ENCODE results near the gene ACTR1A. TPM values are rescaled to one million over a fixed set of nuclear protein-coding genes. Genes with fewer than 3 reads are reported as not detected.

The ACTR1A gene
- polyA plus RNA-seq, 1 experiment, result 164 TPM

DNA sequence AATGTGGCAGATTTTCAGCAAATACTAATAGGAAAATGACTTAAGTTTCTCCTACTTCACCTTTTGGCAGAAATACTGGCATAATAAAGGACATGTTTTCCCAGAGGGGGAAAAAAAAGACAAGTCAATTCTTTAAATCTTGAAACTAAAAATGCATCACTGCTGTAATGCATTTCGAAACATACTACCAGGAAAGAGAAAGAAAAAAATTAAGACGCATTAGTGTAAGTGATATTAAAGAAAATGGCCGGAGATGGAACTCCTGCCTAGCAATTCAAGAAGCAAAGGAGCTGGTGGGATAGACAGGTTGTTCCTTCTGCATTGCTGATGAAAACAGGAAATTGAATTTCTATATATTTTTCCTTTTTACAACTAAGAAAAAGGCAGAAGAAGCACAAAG is 3.2 kb downstream of the ACTR1A start:
- TF ChIP-seq, protein P1, sequence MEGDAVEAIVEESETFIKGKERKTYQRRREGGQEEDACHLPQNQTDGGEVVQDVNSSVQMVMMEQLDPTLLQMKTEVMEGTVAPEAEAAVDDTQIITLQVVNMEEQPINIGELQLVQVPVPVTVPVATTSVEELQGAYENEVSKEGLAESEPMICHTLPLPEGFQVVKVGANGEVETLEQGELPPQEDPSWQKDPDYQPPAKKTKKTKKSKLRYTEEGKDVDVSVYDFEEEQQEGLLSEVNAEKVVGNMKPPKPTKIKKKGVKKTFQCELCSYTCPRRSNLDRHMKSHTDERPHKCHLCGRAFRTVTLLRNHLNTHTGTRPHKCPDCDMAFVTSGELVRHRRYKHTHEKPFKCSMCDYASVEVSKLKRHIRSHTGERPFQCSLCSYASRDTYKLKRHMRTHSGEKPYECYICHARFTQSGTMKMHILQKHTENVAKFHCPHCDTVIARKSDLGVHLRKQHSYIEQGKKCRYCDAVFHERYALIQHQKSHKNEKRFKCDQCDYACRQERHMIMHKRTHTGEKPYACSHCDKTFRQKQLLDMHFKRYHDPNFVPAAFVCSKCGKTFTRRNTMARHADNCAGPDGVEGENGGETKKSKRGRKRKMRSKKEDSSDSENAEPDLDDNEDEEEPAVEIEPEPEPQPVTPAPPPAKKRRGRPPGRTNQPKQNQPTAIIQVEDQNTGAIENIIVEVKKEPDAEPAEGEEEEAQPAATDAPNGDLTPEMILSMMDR (IDR thresholded peaks at IDR 0.05; ENCODE audit: low read depth, low read length), result no peak
- H3K4me3 ChIP-seq (ENCODE audit: low read depth, low read length), result no peak overlapping the region
- no peaks in the 10 kb centered on the region for H3K27me3 ChIP-seq (ENCODE audit: control insufficient read depth, insufficient read depth, low read length)
- ChIA-PET CTCF (no interaction called here), POLR2A (no interaction called here)
- H3K9me3 ChIP-seq (ENCODE audit: control insufficient read depth, insufficient read depth, low read length), result no peaks in the 10 kb centered on the region; the same call in 1 of the 2 replicates
- H3K27ac ChIP-seq (ENCODE audit: low read depth, low read length), result no peak overlapping the region
- DNase-seq (ENCODE audit: low read depth, low spot score), result no peak

DNA sequence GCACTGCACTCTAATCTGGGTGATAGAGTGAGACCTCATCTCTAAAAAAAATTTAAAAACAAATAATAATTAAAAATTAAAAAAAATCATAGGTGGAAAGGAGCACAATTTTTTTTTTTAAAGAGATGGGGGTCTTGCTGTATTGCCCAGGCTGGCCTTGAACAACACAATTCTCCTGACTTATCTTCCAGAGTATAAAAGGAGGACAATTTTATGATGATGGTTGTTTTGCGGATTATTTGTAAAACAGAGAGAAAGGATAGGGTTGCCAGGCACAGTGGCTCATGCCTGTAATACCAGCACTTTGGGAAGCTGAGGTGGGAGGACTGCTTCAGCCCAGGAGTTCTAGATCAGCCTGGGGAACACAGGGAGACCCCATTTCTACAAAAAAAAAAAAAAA is 5.0 kb downstream of the ACTR1A start:
- Histone ChIP-seq H3K9me3 (ENCODE audit: control insufficient read depth, insufficient read depth, low read length) (no peaks in the 10 kb centered on the region), H3K27ac (ENCODE audit: low read depth, low read length) (no peak overlapping the region), H3K4me3 (ENCODE audit: low read depth, low read length) (no peak overlapping the region), H3K27me3 (ENCODE audit: control insufficient read depth, insufficient read depth, low read length) (no peaks in the 10 kb centered on the region)
- DNase-seq (ENCODE audit: low read depth, low spot score), result no peak
- POLR2A ChIA-PET, result no interaction called here
- TF ChIP-seq, protein P1 (IDR thresholded peaks at IDR 0.05; ENCODE audit: low read depth, low read length), result no peak
- CTCF ChIA-PET, result interaction anchor here (2.6 kb wide), 1 partner anchor 86 kb away, joined by 10 read pairs; no protein-coding TSS in a partner anchor

GRCh38 chr10:102493771-102494170 is 8.7 kb downstream of the ACTR1A start:
- Histone ChIP-seq H3K4me3 (ENCODE audit: low read depth, low read length) (no peak overlapping the region), H3K27me3 (ENCODE audit: control insufficient read depth, insufficient read depth, low read length) (no peaks in the 10 kb centered on the region), H3K9me3 (ENCODE audit: control insufficient read depth, insufficient read depth, low read length) (no peaks in the 10 kb centered on the region), H3K27ac (ENCODE audit: low read depth, low read length) (no peak overlapping the region)
- CTCF ChIA-PET, result interaction anchor here (1.3 kb wide), 1 partner anchor 10 kb away, joined by 5 read pairs; the partner anchor contains the start of gene SUFU
- TF ChIP-seq, protein P1 (IDR thresholded peaks at IDR 0.05; ENCODE audit: low read depth, low read length), result no peak
- POLR2A ChIA-PET, result interaction anchor here (0.6 kb wide), 1 partner anchor 13 kb away, joined by 3 read pairs; no protein-coding TSS in a partner anchor
- DNase-seq (ENCODE audit: low read depth, low spot score), result no peak

GRCh38 chr10:102492983-102493382 is 9.5 kb downstream of the ACTR1A start:
- Histone ChIP-seq H3K27ac (ENCODE audit: low read depth, low read length) (no peak overlapping the region), H3K9me3 (ENCODE audit: control insufficient read depth, insufficient read depth, low read length) (no peaks in the 10 kb centered on the region), H3K27me3 (ENCODE audit: control insufficient read depth, insufficient read depth, low read length) (no peaks in the 10 kb centered on the region), H3K4me3 (ENCODE audit: low read depth, low read length) (no peak overlapping the region)
- TF ChIP-seq, protein P1 (IDR thresholded peaks at IDR 0.05; ENCODE audit: low read depth, low read length), result no peak
- ChIA-PET CTCF (interaction anchor here (0.9 to 1.3 kb wide), 2 partner anchors 11 kb away, joined by 3 to 5 read pairs; partner anchors contain the start of gene SUFU), POLR2A (no interaction called here)
- DNase-seq (ENCODE audit: low read depth, low spot score), result no peak

DNA sequence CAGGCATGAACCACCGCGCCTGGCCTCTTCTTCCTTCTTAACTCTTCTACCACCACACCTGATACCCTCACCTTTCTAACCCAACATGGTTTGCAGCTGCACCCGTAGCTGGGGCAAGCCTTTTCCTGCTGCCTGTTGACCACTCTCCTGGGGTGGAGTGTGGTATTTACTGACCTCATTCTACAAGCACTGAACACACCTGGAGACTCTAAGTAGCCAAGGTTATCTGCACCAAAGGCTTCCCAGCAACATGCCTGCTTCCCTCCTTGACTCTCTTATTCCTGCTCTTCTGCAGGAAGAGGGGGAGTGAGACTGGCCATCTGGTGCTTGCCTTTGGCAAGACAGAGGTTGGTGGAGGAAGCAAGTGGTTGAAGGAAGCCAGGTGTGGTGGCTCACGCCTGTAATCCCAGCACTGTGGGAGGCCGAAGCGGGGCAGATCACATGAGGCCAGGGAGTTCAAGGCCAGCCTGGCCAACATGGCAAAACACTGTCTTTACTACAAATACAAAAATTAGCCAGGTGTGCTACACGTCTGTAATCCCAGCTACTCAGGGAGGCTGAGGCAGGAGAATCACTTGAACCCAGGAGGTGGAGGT is 10.1 kb downstream of the ACTR1A start:
- TF ChIP-seq, protein P1 (IDR thresholded peaks at IDR 0.05; ENCODE audit: low read depth, low read length), result no peak
- ChIA-PET CTCF (interaction anchor here (0.6 to 0.9 kb wide), 2 partner anchors 10 to 97 kb away, joined by 3 read pairs; no protein-coding TSS in a partner anchor), POLR2A (no interaction called here)
- Histone ChIP-seq H3K4me3 (ENCODE audit: low read depth, low read length) (no peak overlapping the region), H3K27me3 (ENCODE audit: control insufficient read depth, insufficient read depth, low read length) (no peaks in the 10 kb centered on the region), H3K9me3 (ENCODE audit: control insufficient read depth, insufficient read depth, low read length) (no peaks in the 10 kb centered on the region), H3K27ac (ENCODE audit: low read depth, low read length) (no peak overlapping the region)
- no peak for DNase-seq (ENCODE audit: low read depth, low spot score)

Measured in AG04450 (cell line).